ENCODE data around the gene PDE4B.

GRCh38 chr1:66000033-66000637, 207.4 kb downstream of the PDE4B start:
- TF ChIP-seq CTCF (IDR thresholded peaks at IDR 0.05): no peak
- TF ChIP-seq EP300 (IDR thresholded peaks at IDR 0.05): no peak
- no peak for TF ChIP-seq POLR2A (IDR thresholded peaks at IDR 0.05; ENCODE audit: low read depth)
- no peak for TF ChIP-seq POLR2AphosphoS5 (IDR thresholded peaks at IDR 0.05)

Data from esophagus muscularis mucosa (tissue), 4 donors.